MM.1S (cell line): ENCODE results near the gene C11orf91.

Source experiments
- DNase-seq: peaks from one replicate; pipeline ENCODE4 v3.0.0-alpha.2; 2015
- H2AFZ ChIP-seq: fragments of 300-600 bp; sonication (generic); 2 replicates; pipeline ENCODE4 v1.6.0; 2016; ENCODE audit warnings: antibody characterized with exemption, low read length
- H3F3A ChIP-seq: fragments of 300-600 bp; sonication (generic); 2 replicates; pipeline ENCODE4 v1.6.1; 2016; ENCODE audit warnings: mild to moderate bottlenecking, antibody characterized with exemption, low read length, moderate library complexity, mixed read lengths; ENCODE audit not compliant: insufficient read depth
- H3K27ac ChIP-seq: fragments of 300-600 bp; sonication (generic); 2 replicates; pipeline ENCODE4 v1.5.1; 2016; ENCODE audit warnings: mild to moderate bottlenecking, low read length
- H3K27me3 ChIP-seq: fragments of 300-600 bp; sonication (generic); replicated peaks from 2 replicates; pipeline ENCODE4 v1.6.0; 2016; ENCODE audit warnings: low read length; ENCODE audit not compliant: insufficient read depth
- H3K36me3 ChIP-seq: fragments of 300-600 bp; sonication (generic); replicated peaks from 2 replicates; pipeline ENCODE4 v1.6.1; 2016; ENCODE audit warnings: mild to moderate bottlenecking, low read length, mixed read lengths; ENCODE audit not compliant: insufficient read depth
- H3K4me1 ChIP-seq: fragments of 300-600 bp; sonication (generic); 2 replicates; pipeline ENCODE4 v1.6.1; 2016; ENCODE audit warnings: low read length, mixed read lengths
- H3K4me2 ChIP-seq: fragments of 300-600 bp; sonication (generic); 2 replicates; pipeline ENCODE4 v1.6.0; 2016; ENCODE audit warnings: low read depth, low read length
- H3K4me3 ChIP-seq: fragments of 300-600 bp; sonication (generic); 2 replicates; pipeline ENCODE4 v1.5.1; 2016; ENCODE audit warnings: low read length, mixed read lengths
- H3K79me2 ChIP-seq: fragments of 300-600 bp; sonication (generic); 2 replicates; pipeline ENCODE4 v1.6.1; 2016; ENCODE audit warnings: mixed run types, low read length, mixed read lengths
- H3K9ac ChIP-seq: fragments of 300-600 bp; sonication (generic); 2 replicates; pipeline ENCODE4 v1.6.1; 2016; ENCODE audit warnings: low read length, mixed read lengths
- H3K9me2 ChIP-seq: fragments of 300-600 bp; sonication (generic); replicated peaks from 2 replicates; pipeline ENCODE4 v1.6.1; 2016; ENCODE audit warnings: mild to moderate bottlenecking, low read length, mixed read lengths; ENCODE audit not compliant: insufficient read depth
- H3K9me3 ChIP-seq: fragments of 300-600 bp; sonication (generic); replicated peaks from 2 replicates; pipeline ENCODE4 v1.6.1; 2016; ENCODE audit warnings: mild to moderate bottlenecking, low read length, mixed read lengths; ENCODE audit not compliant: insufficient read depth
- H4K20me1 ChIP-seq: fragments of 300-600 bp; sonication (generic); 2 replicates; pipeline ENCODE4 v1.6.1; 2016; ENCODE audit warnings: mild to moderate bottlenecking, low read length, moderate library complexity, mixed read lengths; ENCODE audit not compliant: insufficient read depth
- EZH2 ChIP-seq: fragments of 300-600 bp; sonication (generic); optimal IDR thresholded peaks from 2 replicates; pipeline ENCODE3; 2017; ENCODE audit warnings: low read depth, mild to moderate bottlenecking, antibody characterized with exemption, low read length, mixed read lengths
- EZH2phosphoT487 ChIP-seq: fragments of 300-600 bp; sonication (generic); IDR thresholded peaks from 2 replicates; pipeline ENCODE4 v1.6.1; 2018; ENCODE audit warnings: antibody characterized with exemption, low read length
- TF ChIP-seq, protein P1 (sequence below): fragments of 300-600 bp; sonication (generic); IDR thresholded peaks from 2 replicates; pipeline ENCODE4 v1.5.1; 2016; ENCODE audit warnings: antibody characterized with exemption, low read length, mixed read lengths

The C11orf91 gene

DNA sequence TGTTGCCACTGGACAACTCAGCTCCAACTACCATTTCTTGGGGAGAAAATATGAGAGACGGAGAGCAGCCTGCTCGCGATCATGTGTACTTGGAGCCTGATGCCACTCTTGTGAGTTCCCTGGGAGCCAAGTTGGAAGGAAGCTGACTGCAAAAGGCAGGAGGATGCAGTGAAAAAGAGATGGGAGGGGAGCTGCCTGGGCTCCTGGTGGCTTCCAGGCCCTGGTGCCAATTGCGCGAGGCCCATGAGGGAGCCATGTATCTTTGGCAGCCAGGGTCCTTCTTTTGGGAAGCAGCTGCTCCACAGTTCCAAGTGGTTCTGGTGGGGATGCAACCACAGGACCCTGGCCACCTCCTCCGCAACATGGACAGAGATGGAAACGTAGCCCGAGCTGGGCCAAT is 11.1 kb downstream of the C11orf91 start:
- no peak for TF ChIP-seq EZH2phosphoT487
- TF ChIP-seq EZH2, result no peak
- TF ChIP-seq, protein P1, sequence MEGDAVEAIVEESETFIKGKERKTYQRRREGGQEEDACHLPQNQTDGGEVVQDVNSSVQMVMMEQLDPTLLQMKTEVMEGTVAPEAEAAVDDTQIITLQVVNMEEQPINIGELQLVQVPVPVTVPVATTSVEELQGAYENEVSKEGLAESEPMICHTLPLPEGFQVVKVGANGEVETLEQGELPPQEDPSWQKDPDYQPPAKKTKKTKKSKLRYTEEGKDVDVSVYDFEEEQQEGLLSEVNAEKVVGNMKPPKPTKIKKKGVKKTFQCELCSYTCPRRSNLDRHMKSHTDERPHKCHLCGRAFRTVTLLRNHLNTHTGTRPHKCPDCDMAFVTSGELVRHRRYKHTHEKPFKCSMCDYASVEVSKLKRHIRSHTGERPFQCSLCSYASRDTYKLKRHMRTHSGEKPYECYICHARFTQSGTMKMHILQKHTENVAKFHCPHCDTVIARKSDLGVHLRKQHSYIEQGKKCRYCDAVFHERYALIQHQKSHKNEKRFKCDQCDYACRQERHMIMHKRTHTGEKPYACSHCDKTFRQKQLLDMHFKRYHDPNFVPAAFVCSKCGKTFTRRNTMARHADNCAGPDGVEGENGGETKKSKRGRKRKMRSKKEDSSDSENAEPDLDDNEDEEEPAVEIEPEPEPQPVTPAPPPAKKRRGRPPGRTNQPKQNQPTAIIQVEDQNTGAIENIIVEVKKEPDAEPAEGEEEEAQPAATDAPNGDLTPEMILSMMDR, result no peak
- Histone ChIP-seq H4K20me1 (no peaks in the 10 kb centered on the region), H3K4me2 (no peak overlapping the region), H3K9me2 (no peaks in the 10 kb centered on the region), H3K79me2 (no peaks in the 10 kb centered on the region), H3K4me3 (no peak overlapping the region), H2AFZ (no peak overlapping the region), H3K9me3 (no peaks in the 10 kb centered on the region), H3K27ac (no peak overlapping the region), H3K9ac (no peak overlapping the region), H3K4me1 (peaks cover 15% of the 10 kb centered on the region), H3F3A (no peaks in the 10 kb centered on the region), H3K27me3 (no peaks in the 10 kb centered on the region), H3K36me3 (no peaks in the 10 kb centered on the region)
- DNase-seq, result no peak

DNA sequence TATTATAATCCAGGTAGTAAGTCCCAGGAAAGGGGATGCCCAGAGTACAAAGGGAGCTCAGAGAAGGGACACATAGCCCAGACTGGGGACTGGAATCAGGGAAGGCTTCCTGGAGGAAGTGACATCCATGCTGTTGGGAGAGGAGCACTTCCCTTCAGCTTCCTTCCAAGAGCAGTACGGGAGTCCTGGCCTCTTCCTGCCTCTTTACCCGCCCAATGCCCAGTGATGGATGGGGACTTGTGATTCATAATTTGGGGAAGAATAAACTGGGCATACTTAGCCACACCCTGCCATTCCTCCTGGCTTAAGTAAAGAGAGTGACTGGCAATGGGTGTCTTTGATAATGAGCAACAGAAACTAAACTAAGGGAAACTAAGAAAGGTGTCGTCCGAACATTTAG is 11.5 kb downstream of the C11orf91 start:
- Histone ChIP-seq H3K27me3 (no peaks in the 10 kb centered on the region), H3K4me3 (no peak overlapping the region), H3K79me2 (no peaks in the 10 kb centered on the region), H3K9ac (no peak overlapping the region), H4K20me1 (no peaks in the 10 kb centered on the region), H3F3A (no peaks in the 10 kb centered on the region), H2AFZ (no peak overlapping the region), H3K27ac (no peak overlapping the region), H3K36me3 (no peaks in the 10 kb centered on the region), H3K9me2 (no peaks in the 10 kb centered on the region), H3K4me1 (peaks cover 12% of the 10 kb centered on the region), H3K9me3 (no peaks in the 10 kb centered on the region), H3K4me2 (no peak overlapping the region)
- no peak for TF ChIP-seq EZH2
- no peak for DNase-seq

DNA sequence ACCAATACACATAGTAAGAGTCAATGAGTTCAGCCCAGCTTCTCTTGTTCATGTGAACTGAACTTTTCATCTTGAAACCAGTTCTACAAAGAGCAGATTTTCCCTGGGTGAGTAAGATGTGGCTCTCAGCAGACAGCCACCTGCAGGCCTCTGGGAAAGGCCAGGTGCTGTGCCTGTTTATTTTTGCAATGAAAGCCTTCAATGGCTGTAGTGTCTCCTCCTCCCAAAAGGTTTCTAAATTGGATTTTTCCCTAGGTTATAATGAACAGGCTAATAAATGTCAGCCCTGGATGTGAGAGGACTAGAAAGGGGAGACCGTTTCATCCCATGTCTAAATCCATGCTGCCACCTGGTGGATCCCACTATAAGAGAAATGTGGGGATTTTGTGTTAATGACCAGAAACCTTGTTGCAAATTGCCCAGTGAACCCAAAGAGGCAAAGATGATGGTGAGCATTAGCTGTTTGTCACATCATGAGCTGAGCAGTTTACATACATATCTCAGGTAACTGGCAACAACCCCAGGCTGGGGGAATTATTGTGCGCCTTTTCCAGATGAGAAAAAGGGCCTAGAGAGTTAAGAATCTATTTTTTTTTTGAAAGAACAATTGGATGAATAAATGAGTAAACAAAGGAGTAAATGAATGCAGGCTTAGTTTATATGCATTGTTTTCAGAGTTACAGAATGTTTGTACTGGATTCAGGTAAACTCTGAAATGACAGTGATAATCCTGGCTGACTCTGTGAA is 12.7 kb downstream of the C11orf91 start:
- Histone ChIP-seq H3K27ac (no peak overlapping the region), H3F3A (no peaks in the 10 kb centered on the region), H3K4me1 (peaks cover 12% of the 10 kb centered on the region), H4K20me1 (no peaks in the 10 kb centered on the region), H3K27me3 (no peaks in the 10 kb centered on the region), H3K9me2 (no peaks in the 10 kb centered on the region), H2AFZ (no peak overlapping the region), H3K36me3 (no peaks in the 10 kb centered on the region), H3K79me2 (no peaks in the 10 kb centered on the region), H3K4me3 (no peak overlapping the region), H3K9me3 (no peaks in the 10 kb centered on the region), H3K4me2 (no peak overlapping the region), H3K9ac (no peak overlapping the region)
- DNase-seq, result peak; percentile 76
- TF ChIP-seq, protein P1, result peak; percentile 90
- no peak for TF ChIP-seq EZH2

DNA sequence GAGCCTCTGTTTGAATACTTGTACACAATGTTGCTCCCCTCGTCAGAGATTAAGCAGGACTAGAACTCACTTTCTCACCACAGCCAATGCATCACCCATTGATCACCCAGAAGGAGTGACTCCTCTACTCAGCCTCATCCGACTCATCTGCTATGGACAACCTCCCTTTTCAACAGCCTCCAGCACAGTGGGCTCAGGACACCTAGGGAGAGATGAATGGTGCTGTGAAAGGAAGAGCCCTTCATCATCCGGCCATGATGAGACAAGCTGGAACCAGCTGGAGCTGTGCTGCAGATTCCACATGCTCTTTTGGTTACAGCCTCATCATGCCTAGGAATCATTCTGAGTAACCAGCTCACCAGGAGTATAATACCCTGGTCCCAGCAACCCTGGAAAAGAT is 15.5 kb downstream of the C11orf91 start:
- Histone ChIP-seq H3K9me2 (no peaks in the 10 kb centered on the region), H3K27ac (no peak overlapping the region), H3K9ac (no peak overlapping the region), H3K36me3 (no peaks in the 10 kb centered on the region), H3K27me3 (no peaks in the 10 kb centered on the region), H3K4me2 (no peak overlapping the region), H3K4me1 (peaks cover 12% of the 10 kb centered on the region), H3K4me3 (no peak overlapping the region), H4K20me1 (no peaks in the 10 kb centered on the region), H3K79me2 (no peaks in the 10 kb centered on the region), H3F3A (no peaks in the 10 kb centered on the region), H2AFZ (no peak overlapping the region), H3K9me3 (no peaks in the 10 kb centered on the region)
- DNase-seq, result no peak
- TF ChIP-seq EZH2phosphoT487 (no peak), EZH2 (no peak)
